ENCODE data around the gene EEF1B2. TPM values are rescaled to one million over a fixed set of nuclear protein-coding genes. Genes with fewer than 3 reads are reported as not detected.

Gene EEF1B2
- total RNA-seq, 1 experiment from 2014 or later: 611 TPM

DNA sequence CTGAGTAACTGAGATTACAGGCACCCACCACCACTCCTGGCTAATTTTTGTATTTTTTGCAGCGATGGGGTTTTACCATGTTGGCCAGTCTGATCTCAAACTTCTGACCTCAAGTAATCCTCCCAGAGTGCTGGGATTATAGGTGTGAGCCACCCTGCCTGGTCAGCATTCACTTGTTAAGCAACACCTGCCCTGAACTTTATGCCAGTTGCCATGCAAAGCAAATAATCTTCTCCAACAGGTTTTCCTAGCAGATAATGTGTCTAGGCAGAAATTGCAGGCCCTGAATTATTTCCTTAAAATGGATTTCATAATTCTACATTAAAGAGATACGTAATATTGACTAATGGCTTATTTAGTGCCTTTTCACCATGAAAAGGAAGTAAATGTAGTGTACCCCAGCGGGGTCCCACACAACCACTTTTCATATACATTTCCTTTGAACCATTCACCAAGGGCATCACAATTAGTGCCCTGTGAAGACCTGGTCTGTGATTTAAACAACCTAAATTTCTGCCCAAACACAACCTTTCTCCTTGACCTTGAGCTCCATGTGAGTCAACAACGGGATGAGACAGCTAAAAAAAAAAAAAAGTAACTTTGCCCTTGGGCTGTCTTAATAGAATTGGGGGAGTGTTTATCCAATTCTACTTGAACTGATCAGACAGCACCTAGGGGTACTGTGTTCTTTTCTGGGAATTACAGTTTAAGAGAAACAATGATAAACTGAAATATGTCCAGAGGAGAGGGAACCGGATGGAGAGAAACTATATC is 41.6 kb downstream of the EEF1B2 start:
- POLR2A ChIA-PET: no interaction called here
- peak; percentile 55 for ATAC-seq
- no peaks in the 10 kb centered on the region for H3K36me3 Mint-ChIP-seq
- peaks cover 3% of the 10 kb centered on the region; the same call in 1 of the 2 replicates for H3K9me3 Mint-ChIP-seq
- DNase-seq (ENCODE audit: low spot score): no peak
- H3K27me3 Mint-ChIP-seq (ENCODE audit: low read depth): no peaks in the 10 kb centered on the region
- H3K4me1 Mint-ChIP-seq: peaks cover 14% of the 10 kb centered on the region
- CTCF ChIA-PET: interaction anchor here (0.6 to 0.9 kb wide), 3 partner anchors 11 to 61 kb away, joined by 3 to 4 read pairs (median 3); no protein-coding TSS in a partner anchor
- TF ChIP-seq, protein P1, sequence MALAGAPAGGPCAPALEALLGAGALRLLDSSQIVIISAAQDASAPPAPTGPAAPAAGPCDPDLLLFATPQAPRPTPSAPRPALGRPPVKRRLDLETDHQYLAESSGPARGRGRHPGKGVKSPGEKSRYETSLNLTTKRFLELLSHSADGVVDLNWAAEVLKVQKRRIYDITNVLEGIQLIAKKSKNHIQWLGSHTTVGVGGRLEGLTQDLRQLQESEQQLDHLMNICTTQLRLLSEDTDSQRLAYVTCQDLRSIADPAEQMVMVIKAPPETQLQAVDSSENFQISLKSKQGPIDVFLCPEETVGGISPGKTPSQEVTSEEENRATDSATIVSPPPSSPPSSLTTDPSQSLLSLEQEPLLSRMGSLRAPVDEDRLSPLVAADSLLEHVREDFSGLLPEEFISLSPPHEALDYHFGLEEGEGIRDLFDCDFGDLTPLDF (CRISPR knock-in tag; IDR thresholded peaks at IDR 0.05): no peak
- TF ChIP-seq SOX15 (CRISPR knock-in tag; IDR thresholded peaks at IDR 0.05) (no peak), ZNF232 (CRISPR knock-in tag; IDR thresholded peaks at IDR 0.05) (no peak), NR1H2 (CRISPR knock-in tag; IDR thresholded peaks at IDR 0.05) (no peak), SMAD4 (CRISPR knock-in tag; IDR thresholded peaks at IDR 0.05) (no peak), ZNF219 (CRISPR knock-in tag; IDR thresholded peaks at IDR 0.05; ENCODE audit: borderline replicate concordance) (no peak), SP1 (CRISPR knock-in tag; conservative IDR thresholded peaks at IDR 0.05) (no peak), ESRRA (CRISPR knock-in tag; IDR thresholded peaks at IDR 0.05; ENCODE audit: borderline replicate concordance) (no peak), HMGA2 (CRISPR knock-in tag; IDR thresholded peaks at IDR 0.05) (no peak)
- TF ChIP-seq, protein P2, sequence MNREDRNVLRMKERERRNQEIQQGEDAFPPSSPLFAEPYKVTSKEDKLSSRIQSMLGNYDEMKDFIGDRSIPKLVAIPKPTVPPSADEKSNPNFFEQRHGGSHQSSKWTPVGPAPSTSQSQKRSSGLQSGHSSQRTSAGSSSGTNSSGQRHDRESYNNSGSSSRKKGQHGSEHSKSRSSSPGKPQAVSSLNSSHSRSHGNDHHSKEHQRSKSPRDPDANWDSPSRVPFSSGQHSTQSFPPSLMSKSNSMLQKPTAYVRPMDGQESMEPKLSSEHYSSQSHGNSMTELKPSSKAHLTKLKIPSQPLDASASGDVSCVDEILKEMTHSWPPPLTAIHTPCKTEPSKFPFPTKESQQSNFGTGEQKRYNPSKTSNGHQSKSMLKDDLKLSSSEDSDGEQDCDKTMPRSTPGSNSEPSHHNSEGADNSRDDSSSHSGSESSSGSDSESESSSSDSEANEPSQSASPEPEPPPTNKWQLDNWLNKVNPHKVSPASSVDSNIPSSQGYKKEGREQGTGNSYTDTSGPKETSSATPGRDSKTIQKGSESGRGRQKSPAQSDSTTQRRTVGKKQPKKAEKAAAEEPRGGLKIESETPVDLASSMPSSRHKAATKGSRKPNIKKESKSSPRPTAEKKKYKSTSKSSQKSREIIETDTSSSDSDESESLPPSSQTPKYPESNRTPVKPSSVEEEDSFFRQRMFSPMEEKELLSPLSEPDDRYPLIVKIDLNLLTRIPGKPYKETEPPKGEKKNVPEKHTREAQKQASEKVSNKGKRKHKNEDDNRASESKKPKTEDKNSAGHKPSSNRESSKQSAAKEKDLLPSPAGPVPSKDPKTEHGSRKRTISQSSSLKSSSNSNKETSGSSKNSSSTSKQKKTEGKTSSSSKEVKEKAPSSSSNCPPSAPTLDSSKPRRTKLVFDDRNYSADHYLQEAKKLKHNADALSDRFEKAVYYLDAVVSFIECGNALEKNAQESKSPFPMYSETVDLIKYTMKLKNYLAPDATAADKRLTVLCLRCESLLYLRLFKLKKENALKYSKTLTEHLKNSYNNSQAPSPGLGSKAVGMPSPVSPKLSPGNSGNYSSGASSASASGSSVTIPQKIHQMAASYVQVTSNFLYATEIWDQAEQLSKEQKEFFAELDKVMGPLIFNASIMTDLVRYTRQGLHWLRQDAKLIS (CRISPR knock-in tag; IDR thresholded peaks at IDR 0.05; ENCODE audit: borderline replicate concordance): no peak
- TF ChIP-seq, protein P3, sequence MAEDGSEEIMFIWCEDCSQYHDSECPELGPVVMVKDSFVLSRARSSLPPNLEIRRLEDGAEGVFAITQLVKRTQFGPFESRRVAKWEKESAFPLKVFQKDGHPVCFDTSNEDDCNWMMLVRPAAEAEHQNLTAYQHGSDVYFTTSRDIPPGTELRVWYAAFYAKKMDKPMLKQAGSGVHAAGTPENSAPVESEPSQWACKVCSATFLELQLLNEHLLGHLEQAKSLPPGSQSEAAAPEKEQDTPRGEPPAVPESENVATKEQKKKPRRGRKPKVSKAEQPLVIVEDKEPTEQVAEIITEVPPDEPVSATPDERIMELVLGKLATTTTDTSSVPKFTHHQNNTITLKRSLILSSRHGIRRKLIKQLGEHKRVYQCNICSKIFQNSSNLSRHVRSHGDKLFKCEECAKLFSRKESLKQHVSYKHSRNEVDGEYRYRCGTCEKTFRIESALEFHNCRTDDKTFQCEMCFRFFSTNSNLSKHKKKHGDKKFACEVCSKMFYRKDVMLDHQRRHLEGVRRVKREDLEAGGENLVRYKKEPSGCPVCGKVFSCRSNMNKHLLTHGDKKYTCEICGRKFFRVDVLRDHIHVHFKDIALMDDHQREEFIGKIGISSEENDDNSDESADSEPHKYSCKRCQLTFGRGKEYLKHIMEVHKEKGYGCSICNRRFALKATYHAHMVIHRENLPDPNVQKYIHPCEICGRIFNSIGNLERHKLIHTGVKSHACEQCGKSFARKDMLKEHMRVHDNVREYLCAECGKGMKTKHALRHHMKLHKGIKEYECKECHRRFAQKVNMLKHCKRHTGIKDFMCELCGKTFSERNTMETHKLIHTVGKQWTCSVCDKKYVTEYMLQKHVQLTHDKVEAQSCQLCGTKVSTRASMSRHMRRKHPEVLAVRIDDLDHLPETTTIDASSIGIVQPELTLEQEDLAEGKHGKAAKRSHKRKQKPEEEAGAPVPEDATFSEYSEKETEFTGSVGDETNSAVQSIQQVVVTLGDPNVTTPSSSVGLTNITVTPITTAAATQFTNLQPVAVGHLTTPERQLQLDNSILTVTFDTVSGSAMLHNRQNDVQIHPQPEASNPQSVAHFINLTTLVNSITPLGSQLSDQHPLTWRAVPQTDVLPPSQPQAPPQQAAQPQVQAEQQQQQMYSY (CRISPR knock-in tag; IDR thresholded peaks at IDR 0.05): no peak
- TF ChIP-seq, protein P4, sequence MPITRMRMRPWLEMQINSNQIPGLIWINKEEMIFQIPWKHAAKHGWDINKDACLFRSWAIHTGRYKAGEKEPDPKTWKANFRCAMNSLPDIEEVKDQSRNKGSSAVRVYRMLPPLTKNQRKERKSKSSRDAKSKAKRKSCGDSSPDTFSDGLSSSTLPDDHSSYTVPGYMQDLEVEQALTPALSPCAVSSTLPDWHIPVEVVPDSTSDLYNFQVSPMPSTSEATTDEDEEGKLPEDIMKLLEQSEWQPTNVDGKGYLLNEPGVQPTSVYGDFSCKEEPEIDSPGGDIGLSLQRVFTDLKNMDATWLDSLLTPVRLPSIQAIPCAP (CRISPR knock-in tag; IDR thresholded peaks at IDR 0.05): no peak
- H3K4me3 Mint-ChIP-seq: no peak overlapping the region
- H3K27ac Mint-ChIP-seq: peak overlapping the region; percentile 18; the same call in 1 of the 2 replicates

DNA sequence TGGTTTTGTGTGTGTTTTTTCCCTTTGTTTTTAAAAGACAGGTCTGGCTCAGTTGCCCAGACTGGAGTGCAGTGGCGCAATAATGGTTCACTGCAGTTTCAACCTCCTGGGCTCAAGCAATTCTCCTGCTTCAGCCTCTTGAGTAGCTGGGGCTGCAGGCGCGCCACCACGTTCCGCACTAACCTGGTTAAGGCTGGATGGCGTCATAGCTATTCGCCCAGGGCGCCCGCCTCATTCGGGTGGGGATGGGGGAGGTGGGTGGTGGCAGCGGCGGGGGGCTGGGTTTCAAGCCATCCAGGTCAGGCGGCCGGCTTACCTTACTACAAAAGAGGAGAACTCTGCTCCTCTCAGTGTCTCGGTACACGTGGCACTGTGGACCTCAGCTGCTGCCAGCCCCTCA is 42.8 kb downstream of the EEF1B2 start:
- Mint-ChIP-seq H3K4me1 (peaks cover 14% of the 10 kb centered on the region), H3K27me3 (ENCODE audit: low read depth) (no peaks in the 10 kb centered on the region), H3K9me3 (peaks cover 3% of the 10 kb centered on the region; the same call in 1 of the 2 replicates), H3K27ac (no peak overlapping the region), H3K4me3 (no peak overlapping the region), H3K36me3 (no peaks in the 10 kb centered on the region)
- CTCF ChIA-PET: interaction anchor here (0.9 kb wide), 1 partner anchor 58 kb away, joined by 4 read pairs; no protein-coding TSS in a partner anchor
- ATAC-seq: no peak; the same call in 1 of the 2 replicates
- no peak for DNase-seq (ENCODE audit: low spot score)
- POLR2A ChIA-PET: no interaction called here
- TF ChIP-seq ESRRA (CRISPR knock-in tag; IDR thresholded peaks at IDR 0.05; ENCODE audit: borderline replicate concordance) (no peak), NFYB (CRISPR knock-in tag; conservative IDR thresholded peaks at IDR 0.05; ENCODE audit: low read depth) (no peak), SMAD4 (CRISPR knock-in tag; IDR thresholded peaks at IDR 0.05) (no peak), ZBTB21 (CRISPR knock-in tag; IDR thresholded peaks at IDR 0.05; ENCODE audit: borderline replicate concordance) (no peak), FOXP1 (CRISPR knock-in tag; IDR thresholded peaks at IDR 0.05; ENCODE audit: borderline replicate concordance) (no peak), ZNF317 (CRISPR knock-in tag; IDR thresholded peaks at IDR 0.05; ENCODE audit: borderline replicate concordance, low read depth) (no peak), OVOL2 (CRISPR knock-in tag; IDR thresholded peaks at IDR 0.05; ENCODE audit: borderline replicate concordance) (no peak)
- TF ChIP-seq, protein P5, sequence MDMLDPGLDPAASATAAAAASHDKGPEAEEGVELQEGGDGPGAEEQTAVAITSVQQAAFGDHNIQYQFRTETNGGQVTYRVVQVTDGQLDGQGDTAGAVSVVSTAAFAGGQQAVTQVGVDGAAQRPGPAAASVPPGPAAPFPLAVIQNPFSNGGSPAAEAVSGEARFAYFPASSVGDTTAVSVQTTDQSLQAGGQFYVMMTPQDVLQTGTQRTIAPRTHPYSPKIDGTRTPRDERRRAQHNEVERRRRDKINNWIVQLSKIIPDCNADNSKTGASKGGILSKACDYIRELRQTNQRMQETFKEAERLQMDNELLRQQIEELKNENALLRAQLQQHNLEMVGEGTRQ (CRISPR knock-in tag; IDR thresholded peaks at IDR 0.05): no peak
- TF ChIP-seq, protein P6, sequence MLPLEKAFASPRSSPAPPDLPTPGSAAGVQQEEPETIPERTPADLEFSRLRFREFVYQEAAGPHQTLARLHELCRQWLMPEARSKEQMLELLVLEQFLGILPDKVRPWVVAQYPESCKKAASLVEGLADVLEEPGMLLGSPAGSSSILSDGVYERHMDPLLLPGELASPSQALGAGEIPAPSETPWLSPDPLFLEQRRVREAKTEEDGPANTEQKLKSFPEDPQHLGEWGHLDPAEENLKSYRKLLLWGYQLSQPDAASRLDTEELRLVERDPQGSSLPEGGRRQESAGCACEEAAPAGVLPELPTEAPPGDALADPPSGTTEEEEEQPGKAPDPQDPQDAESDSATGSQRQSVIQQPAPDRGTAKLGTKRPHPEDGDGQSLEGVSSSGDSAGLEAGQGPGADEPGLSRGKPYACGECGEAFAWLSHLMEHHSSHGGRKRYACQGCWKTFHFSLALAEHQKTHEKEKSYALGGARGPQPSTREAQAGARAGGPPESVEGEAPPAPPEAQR (CRISPR knock-in tag; IDR thresholded peaks at IDR 0.05): no peak

Measured in WTC11 (cell line).